RPMI8226 (cell line): ENCODE data around the gene MBD2.

Experiments
- DNase-seq: peaks from one replicate; pipeline ENCODE4 v3.0.0-alpha.2; 2015

MBD2 gene

DNA sequence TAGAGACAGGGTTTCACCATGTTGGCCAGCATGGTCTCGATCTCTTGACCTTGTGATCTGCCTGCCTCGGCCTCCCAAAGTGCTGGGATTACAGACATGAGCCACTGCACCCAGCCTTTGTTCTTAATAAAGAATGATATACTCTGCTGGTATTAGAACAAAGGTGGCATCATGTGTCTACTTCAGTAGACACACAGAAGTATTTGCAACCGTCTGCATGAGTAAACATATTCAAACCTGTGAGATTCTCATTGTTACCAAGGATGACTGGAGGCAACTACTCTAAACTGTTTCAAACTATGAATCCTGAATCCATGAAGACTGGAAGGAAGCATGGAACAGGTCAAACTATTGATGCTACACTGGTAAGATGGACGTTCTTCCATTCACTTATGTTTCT lies 32.1 kb downstream of the MBD2 start:
- no peak for DNase-seq

- DNase-seq: no peak
Measured at GRCh38 chr18:54191352-54191751, 33.1 kb downstream of the MBD2 start.

GRCh38 chr18:54187372-54187771 lies 37.1 kb downstream of the MBD2 start:
- no peak for DNase-seq

GRCh38 chr18:54184836-54185235 lies 39.6 kb downstream of the MBD2 start:
- no peak for DNase-seq

GRCh38 chr18:54183390-54183789 lies 41.1 kb downstream of the MBD2 start:
- no peak for DNase-seq

DNA sequence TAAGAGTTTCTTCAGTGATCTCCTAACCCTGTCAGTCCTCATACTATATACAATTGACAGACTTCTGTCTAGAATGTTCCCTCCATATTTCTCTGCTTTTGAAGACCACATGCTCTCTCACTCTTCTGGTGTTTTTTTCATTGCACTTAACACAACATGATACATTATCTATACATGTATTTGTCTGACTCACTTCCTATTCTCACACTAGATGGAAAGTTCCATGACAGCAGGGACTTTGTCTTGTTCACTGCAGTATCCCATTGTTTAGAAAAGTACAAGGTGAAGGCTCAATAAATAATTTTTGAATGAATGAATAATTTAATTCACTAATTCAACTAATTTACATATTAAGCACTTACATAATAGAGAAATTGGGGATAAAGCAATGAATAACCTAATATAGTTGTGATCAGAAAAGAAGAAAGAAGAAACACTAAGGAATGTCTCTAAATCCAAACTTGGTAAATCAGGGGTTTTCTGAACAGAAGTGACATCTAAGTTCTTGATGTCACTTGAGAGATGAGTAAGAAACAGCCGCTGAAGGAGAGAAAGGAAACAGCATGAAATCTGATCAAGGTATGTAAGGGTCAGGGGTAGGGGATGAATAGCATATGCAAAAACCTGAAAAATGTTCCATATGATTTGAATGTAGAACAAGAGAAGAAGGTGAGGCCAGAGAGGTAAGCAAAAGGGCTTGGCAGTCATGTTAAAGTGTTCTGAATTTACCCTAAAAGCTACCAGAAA lies 42.4 kb downstream of the MBD2 start:
- no peak for DNase-seq

GRCh38 chr18:54173980-54174630 lies 50.4 kb downstream of the MBD2 start:
- no peak for DNase-seq

- no peak for DNase-seq
Measured at GRCh38 chr18:54173250-54173649, 51.2 kb downstream of the MBD2 start.

DNA sequence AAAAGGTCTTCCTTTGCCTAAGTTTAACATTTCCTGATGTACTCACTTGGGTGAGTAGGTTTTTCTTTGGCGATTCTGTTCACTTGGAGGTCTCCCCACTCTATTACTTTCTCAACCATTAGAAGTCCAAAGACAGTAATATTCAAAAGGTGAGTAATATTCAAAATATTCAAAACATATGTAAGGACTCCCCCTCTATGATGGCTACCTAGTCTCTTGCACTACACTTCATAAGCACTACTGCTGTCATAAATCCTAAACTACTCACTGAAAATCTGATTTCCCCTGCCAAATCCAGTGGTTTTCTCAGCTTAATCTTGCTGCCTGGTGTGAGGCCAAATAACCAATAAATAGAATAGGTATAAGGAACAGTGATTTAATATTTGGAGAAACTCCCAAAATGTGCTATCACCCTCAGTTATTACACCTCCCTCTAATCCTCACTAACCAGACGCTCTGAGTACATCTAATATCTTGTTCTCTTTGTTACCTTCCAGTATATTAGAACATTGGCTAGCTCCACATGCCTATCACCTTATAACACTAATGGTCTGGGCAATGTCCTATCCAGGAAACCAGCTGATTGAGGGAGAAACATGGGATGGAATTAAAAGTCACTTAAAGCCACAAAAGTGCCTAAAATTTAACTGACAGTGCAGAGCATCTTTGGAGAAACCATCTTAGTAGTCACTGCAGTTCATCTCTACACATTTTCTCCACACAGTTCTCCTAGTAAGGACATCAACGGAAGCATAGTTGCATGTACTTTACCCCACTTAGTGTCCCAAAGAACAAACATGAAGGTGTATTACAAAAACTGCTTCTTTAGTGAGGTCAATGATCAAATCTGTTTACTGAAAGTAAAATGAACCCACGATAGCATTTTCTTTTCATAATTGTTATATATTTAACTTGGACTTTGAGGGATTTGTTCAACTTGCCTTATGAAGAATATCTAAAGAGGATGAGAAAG lies 54.8 kb downstream of the MBD2 start:
- no peak for DNase-seq

GRCh38 chr18:54165450-54165849 lies 59.0 kb downstream of the MBD2 start:
- DNase-seq: no peak

DNA sequence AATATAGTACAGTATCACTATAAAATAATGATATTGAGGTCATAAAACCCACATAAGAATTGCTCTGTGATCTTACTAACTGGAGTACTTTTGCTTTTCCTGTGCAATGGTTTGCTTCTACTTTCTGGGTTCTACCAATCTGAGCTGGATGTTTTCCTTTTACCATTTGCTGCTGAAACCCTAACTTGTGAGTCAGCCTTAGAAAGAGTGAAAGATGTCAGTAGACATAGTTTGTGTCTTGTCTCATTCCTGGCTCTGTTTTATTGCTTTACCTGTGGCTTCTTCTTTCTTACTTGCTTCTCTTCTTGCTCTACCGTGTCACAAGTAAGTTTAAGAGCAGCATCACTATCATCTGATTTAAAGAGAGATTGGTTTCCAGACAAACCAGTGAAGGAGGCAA lies 61.0 kb downstream of the MBD2 start:
- DNase-seq: no peak

DNA sequence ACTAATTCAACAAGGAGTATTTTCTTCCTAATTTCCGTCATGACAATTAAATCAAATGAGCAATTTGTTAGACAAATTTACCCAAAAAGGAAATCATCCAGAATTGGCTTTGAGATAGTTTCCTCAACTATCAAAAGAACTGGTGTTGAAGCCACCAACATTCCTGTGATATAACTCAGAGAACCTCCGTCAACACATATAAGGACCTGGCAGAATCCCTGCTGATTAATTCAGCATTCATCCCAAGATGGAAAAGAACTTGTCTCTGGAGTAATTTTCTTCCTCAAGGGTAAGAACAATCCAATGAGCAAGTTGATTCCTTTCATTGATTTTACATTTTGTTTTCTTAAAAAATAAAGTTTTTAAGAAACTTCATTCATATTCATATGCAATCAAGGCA lies 62.0 kb downstream of the MBD2 start:
- no peak for DNase-seq

DNA sequence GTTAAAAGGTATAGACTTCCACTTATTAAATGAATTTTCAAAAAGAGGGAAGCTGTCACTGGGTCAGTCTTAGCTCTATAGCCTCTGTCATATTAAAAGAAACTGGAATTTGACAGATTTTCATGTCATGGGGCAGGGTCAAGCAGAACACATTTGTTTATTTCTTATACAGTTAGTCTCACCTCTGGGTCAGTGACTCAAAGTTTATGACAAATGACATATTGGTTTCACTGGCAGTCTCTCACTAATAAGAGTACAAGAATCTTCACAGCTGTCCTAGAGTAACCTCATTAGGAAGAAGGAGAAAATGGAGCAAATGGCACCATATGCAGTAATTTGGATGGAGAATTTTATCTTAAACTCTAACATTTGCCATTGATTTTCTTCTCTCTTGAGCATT lies 63.2 kb downstream of the MBD2 start:
- DNase-seq: no peak

- DNase-seq: no peak
Measured at GRCh38 chr18:54159906-54160305, 64.6 kb downstream of the MBD2 start.

DNA sequence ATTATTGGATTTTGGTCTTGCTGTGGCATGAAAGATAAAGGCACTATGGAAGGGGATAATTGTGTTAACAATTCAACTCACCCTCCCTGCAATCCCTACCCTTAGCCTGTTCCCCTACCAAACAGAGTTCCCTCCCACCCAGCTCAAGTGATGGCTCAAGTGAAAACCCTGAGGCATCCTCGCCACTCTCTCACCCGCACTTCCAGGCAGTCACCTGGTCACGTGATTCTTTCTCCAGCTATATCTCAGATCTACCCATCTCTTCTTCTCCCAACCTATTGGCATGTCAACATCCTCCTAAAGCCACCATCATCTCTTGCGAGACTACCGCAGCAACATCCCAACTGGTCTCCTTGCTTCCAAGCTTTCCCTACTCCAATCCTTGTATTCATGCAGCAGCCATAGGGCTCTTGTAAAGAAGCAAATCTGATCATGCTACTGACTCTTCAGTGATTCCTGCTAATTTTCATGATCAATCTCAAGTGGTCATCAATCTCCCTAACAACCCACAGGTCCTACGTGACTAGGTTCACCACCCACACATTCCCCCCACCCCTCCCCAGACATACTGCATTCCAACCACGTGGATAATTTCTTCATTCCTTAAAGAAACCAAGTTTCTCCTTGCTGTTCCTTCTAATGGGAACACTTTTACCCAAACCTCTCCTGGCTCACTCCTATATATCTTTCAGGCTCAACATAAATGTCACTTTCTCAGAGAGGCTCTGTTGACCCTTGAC lies 66.7 kb downstream of the MBD2 start:
- no peak for DNase-seq

- no peak for DNase-seq
Measured at GRCh38 chr18:54155412-54155811, 69.1 kb downstream of the MBD2 start.

DNA sequence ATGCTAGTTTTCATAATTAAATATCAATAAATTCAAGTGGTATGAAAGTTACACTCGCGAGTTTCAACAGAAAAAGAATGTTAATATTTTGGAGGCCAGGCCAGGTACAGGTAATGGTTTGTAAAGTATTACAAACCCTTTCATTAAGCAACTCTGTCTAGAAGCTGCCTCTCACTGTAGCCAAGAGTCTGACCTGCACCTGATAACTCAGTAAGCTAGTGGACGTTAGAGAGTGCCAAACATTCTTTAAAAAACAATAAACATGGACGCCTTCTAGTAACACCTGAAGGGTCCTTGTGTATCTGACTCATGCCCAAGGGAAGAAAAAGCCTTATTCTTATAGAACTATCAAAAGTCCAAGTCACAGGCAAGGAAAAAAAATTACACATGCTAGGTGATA lies 70.2 kb downstream of the MBD2 start:
- DNase-seq: no peak

DNA sequence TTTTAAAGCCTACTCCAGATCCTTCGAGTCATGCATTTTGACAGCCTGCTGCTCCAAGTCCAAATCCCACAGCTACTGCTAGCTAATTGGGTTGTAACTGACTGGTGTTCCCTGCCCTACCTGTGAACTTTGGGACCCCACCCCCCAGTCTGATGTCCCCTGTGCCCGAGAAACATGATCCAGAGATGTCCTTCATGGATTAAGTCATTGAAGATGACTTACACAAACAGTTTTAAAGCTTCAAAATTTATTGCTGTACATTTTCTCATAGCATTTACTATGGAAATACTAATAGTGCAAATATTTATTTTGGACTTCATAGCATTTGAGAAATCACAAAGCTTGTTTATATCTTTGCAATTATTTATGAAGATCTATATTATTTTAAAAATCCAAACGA lies 73.1 kb downstream of the MBD2 start:
- DNase-seq: no peak

- no peak for DNase-seq
Measured at GRCh38 chr18:54150226-54150625, 74.2 kb downstream of the MBD2 start.

GRCh38 chr18:54149078-54149697 lies 75.3 kb downstream of the MBD2 start:
- no peak for DNase-seq

DNA sequence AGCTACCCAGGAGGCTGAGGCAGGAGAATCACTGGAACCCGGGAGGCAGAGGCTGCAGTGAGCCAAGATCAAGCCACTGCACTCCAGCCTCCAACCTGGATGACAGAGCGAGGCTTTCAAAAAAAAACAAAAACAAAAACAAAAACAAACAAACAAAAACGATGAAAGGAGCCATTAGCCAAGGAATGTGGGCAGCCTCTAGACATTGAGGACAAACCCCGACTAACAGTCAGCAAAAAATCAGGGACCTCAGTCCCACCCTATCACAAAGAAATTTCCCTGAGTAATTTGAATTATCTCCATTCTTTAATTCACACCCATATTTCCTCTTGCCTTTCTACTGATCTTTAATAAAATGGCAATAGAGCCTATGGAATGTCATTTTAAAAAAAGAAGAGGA lies 75.8 kb downstream of the MBD2 start:
- DNase-seq: no peak

GRCh38 chr18:54148151-54148550 lies 76.3 kb downstream of the MBD2 start:
- DNase-seq: no peak
